Skin of body (tissue), 2 donors: ENCODE measurements around the gene ATP10D. TPM values are rescaled to one million over a fixed set of nuclear protein-coding genes. Genes with fewer than 3 reads are reported as not detected.

ENCODE experiments used
- DNase-seq: peaks from one replicate; lab custom pipeline; 2025; lab: John Stamatoyannopoulos, UW
- total RNA-seq: library from RNA; depleted of rRNA; stranded (reverse); fragments of >200 nt; gene quantifications from one replicate; pipeline ENCODE4 v1.2.3, GENCODE V29; 2014

The ATP10D gene
- total RNA-seq, 1 donor from 2014 or later, result 32.4 TPM

DNA sequence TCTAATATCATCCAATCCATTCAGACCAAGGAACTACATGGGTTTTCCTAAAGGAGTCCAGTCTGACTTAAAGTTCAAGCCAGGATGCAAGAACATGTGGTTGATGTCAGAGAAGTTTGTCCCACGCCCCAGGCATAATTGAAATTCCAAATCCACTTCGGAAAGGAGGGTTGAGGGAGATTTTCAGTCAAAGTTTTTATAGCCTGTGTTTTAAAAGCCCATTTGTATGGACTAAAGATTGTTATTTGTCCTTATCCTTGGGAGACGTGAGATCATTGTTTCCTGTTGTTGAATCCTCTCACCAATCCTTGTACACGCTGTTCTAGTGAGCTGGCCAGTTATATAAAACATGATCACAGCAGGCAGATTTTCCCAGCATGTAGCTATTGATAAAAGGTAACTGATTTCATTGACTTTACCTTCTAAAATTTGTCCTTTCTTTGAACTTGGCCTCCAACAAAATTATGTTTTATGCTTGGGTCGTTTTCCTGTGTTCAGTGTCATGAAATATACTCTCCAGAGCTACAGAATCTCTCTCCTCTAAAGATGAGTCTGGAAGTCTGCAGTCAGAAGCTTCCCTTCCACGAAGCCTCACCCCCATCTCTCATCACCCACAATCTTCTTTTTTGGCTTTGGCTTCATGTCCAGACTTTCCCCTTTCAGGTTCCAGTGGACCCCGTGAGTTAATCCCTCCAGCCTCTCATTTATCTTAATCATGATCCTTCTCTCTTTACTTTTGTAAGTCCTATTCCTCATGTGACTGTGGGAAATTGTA, 92.9 kb downstream of the ATP10D start:
- no peak for DNase-seq

- no peak for DNase-seq
Observed at GRCh38 chr4:47579235-47579634, 94.2 kb downstream of the ATP10D start.

DNA sequence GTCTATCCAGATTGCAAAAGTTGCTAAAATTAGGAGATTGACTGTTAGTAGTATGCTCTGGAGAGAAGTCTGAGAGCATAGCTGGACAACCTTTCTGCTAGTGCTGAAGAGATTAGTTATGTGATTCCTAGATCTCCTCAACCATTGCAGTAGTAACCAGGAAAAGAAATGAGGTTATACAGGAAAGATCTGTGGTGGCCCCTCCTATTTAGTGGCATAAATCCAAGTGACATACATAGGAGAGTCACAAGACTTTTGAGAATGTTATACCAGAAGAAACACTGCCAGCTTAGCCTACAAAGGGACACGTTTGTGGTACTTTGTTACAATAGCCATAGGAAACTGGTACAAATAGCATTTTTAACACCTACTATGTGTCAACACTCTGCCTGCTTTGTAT, 105.2 kb downstream of the ATP10D start:
- DNase-seq, result no peak

DNA sequence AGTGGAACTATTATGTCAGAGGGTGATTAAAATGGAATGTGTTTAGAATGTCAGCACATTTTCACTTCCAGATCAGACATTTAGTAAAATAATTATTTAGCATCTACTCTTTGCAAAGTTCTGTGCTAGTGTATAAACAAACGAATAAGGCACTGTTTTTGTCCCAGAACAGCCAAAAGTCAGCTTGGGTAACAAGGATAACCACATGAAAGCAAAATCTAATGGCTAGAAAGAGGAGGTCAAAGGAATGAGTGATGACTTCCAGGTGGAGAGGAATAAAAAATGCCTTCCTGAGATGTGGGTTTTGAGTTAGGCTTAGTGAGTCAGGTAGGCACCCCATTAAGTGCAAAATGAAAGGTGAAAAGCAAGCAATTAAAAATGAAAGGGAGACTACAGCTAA, 112.6 kb downstream of the ATP10D start:
- DNase-seq, result no peak

DNA sequence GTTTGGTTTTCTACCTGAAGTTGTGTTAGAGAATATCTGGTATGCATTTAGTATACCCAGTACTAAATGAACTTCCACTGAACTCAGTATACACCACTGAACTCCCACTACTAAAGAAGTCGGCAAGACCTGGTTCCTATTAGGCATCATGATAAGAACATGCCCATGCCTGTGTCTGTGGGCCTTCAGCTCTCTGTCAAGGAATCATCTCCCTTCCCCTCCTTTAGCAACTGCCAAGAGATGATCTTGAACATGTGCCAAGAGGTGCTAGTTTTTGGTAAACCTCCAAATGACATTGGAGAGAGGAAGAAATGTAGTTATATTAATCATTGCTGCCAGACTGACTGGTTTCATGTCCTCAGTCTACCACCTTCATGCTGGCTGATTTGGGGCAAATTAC, 113.2 kb downstream of the ATP10D start:
- DNase-seq, result no peak

- no peak for DNase-seq
Observed at GRCh38 chr4:47598896-47599295, 113.8 kb downstream of the ATP10D start.

GRCh38 chr4:47606482-47606881, 121.4 kb downstream of the ATP10D start:
- no peak for DNase-seq

- DNase-seq, result no peak
Observed at GRCh38 chr4:47612116-47613023, 127.3 kb downstream of the ATP10D start.

DNA sequence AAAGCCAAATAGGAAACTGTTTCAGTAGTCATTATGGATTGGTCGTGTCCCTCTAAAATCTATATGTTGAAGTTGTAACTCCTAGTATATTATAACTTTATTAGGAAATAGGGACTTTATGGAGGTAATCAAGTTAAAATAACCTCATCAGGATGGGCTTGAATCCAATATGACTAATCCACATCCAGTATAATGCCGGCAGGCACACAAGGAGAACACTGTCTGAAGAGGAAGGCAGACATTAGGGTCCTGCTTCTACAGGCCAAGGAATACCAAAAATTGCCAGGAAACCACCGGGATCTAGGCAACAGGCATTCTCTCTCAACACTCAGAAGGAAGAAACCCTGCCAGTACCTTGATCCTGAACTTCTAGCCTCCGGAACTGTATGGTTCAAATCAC, 130.3 kb downstream of the ATP10D start:
- DNase-seq, result no peak

DNA sequence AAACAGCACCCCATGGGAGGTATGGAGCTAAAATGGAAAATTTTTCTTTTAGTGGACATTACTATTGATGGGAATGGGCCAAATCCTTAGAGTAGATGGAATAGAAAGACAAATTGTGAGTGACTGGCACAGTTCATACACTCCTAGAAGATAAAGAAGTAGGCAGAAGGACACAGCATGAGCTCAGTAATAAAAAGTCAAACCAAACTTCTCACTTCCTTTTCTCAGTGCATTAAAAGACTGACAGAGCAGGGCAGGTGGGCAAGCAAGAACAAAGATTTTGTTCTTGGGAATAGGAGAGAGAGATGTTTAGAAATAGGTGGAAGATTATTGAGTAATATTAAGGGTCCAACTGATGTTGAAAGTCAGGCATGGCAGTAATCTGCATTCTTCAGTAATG, 132.5 kb downstream of the ATP10D start:
- DNase-seq, result no peak

DNA sequence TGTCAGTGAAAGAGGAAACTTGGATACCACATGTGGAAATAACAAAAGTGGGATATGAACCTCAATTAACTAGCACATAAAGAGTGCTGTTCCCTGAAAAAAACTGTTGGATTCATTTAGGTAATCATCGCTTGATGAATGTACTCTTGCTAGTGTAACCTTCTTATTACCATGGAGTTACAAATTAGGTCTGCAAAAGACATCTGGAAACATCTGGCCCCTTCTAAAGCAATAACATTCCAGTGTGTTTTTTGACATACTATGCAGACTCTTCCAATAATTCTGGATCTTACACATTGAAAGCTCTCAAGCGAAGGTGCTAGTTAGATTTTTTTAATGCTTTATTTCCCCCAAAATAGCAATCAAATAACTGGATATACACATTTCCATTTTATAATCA, 134.6 kb downstream of the ATP10D start:
- no peak for DNase-seq

GRCh38 chr4:47621181-47621580, 136.1 kb downstream of the ATP10D start:
- no peak for DNase-seq

- DNase-seq, result no peak
Observed at GRCh38 chr4:47624031-47624441, 139.0 kb downstream of the ATP10D start.

GRCh38 chr4:47631161-47631560, 146.1 kb downstream of the ATP10D start:
- no peak for DNase-seq

- DNase-seq, result no peak
Observed at GRCh38 chr4:47639531-47639930, 154.5 kb downstream of the ATP10D start.

- DNase-seq, result no peak
Observed at GRCh38 chr4:47640911-47641310, 155.8 kb downstream of the ATP10D start.

GRCh38 chr4:47641755-47642154, 156.7 kb downstream of the ATP10D start:
- DNase-seq, result no peak

- no peak for DNase-seq
Observed at GRCh38 chr4:47642191-47642830, 157.2 kb downstream of the ATP10D start.
